Right atrium auricular region (tissue), 2 donors: ENCODE data around the gene CD53. TPM values are rescaled to one million over a fixed set of nuclear protein-coding genes. Genes with fewer than 3 reads are reported as not detected.

Source experiments
- DNase-seq: peaks from one replicate; pipeline ENCODE4 v3.0.0-alpha.2; 2019; ENCODE audit warnings: low spot score
- H3K27ac ChIP-seq, 2 donors: fragments of 200-600 bp; sonication (generic); 1 replicate in 1 of 2; 2 replicates in 1 of 2; pipeline ENCODE4 v1.5.1; 2016 to 2019
- H3K27me3 ChIP-seq, 2 donors: fragments of 200-600 bp; sonication (generic); one replicate each; pipeline versions ENCODE4 v1.5.1 to v1.6.0; 2017 to 2019
- H3K36me3 ChIP-seq: fragments of 200-600 bp; sonication (generic); one replicate; pipeline ENCODE4 v1.5.1; 2016
- H3K4me1 ChIP-seq, 2 donors: fragments of 200-600 bp; sonication (generic); one replicate each; pipeline versions ENCODE4 v1.5.1 to v1.6.0; 2017 to 2019
- H3K4me3 ChIP-seq, 2 donors: fragments of 200-600 bp; sonication (generic); 1 replicate in 1 of 2; 2 replicates in 1 of 2; pipeline ENCODE4 v1.5.1; 2017 to 2019; ENCODE audit warnings: mild to moderate bottlenecking in 1 of 2, moderate library complexity in 1 of 2
- H3K9me3 ChIP-seq, 2 donors: fragments of 200-600 bp; sonication (generic); one replicate each; pipeline ENCODE4 v1.5.1; 2019
- total RNA-seq, 2 donors: library from RNA; depleted of rRNA; stranded (reverse); fragments of >200 nt; gene quantifications; one replicate each; pipeline ENCODE4 v1.1.0, GENCODE V29; 2016
- TF ChIP-seq, protein P1 (sequence below), 2 donors: fragments of 200-600 bp; sonication (generic); IDR thresholded peaks; one replicate each; pipeline ENCODE4 v1.5.1; 2019; ENCODE audit warnings: antibody characterized with exemption in 2 of 2

Gene CD53
- total RNA-seq, 2 donors from 2014 or later: 7.0 to 29.4 TPM

DNA sequence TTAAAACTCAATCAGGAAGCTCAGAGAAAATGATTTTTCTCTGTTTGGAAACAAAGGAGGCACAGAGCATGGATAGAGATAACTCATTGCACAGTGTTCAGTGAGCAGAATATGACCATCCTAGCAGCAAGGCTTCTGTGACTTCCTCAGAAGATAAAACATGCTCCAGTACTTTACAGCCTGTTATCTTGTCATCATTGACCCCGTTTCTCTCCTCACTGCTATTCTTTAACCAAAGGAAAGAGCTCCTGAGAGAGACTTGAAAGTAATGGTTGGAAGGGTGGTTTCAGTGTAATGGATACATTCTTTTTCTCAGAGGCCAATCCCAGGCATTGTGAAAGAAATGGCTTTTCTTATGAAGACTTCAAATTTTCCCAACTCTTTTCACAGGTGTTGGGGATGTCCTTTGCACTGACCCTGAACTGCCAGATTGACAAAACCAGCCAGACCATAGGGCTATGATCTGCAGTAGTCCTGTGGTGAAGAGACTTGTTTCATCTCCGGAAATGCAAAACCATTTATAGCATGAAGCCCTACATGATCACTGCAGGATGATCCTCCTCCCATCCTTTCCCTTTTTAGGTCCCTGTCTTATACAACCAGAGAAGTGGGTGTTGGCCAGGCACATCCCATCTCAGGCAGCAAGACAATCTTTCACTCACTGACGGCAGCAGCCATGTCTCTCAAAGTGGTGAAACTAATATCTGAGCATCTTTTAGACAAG lies 25.9 kb downstream of the CD53 start:
- Histone ChIP-seq H3K4me3 (no peak overlapping the region), H3K27me3 (no peaks in the 10 kb centered on the region), H3K27ac (no peak overlapping the region), H3K4me1 (no peaks in the 10 kb centered on the region), H3K9me3 (no peaks in the 10 kb centered on the region), H3K36me3 (no peaks in the 10 kb centered on the region)
- TF ChIP-seq, protein P1, sequence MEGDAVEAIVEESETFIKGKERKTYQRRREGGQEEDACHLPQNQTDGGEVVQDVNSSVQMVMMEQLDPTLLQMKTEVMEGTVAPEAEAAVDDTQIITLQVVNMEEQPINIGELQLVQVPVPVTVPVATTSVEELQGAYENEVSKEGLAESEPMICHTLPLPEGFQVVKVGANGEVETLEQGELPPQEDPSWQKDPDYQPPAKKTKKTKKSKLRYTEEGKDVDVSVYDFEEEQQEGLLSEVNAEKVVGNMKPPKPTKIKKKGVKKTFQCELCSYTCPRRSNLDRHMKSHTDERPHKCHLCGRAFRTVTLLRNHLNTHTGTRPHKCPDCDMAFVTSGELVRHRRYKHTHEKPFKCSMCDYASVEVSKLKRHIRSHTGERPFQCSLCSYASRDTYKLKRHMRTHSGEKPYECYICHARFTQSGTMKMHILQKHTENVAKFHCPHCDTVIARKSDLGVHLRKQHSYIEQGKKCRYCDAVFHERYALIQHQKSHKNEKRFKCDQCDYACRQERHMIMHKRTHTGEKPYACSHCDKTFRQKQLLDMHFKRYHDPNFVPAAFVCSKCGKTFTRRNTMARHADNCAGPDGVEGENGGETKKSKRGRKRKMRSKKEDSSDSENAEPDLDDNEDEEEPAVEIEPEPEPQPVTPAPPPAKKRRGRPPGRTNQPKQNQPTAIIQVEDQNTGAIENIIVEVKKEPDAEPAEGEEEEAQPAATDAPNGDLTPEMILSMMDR (IDR thresholded peaks at IDR 0.05): no peak
- no peak for DNase-seq

DNA sequence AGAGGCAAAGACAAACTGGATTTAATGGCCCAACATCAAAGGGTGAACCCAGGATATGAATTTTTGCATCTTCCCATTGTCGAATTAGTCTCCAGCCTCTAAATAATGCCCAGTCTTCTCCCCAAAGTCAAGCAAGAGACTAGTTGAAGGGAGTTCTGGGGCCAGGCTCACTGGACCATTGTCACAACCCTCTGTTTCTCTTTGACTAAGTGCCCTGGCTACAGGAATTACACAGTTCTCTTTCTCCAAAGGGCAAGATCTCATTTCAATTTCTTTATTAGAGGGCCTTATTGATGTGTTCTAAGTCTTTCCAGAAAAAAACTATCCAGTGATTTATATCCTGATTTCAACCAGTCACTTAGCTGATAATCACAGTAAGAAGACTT lies 26.5 kb downstream of the CD53 start:
- no peaks in the 10 kb centered on the region for H3K27me3 ChIP-seq
- H3K36me3 ChIP-seq: no peaks in the 10 kb centered on the region
- no peaks in the 10 kb centered on the region for H3K9me3 ChIP-seq
- H3K4me3 ChIP-seq: no peak overlapping the region
- H3K27ac ChIP-seq: no peak overlapping the region
- DNase-seq: no peak
- no peaks in the 10 kb centered on the region for H3K4me1 ChIP-seq
- TF ChIP-seq, protein P1 (IDR thresholded peaks at IDR 0.05): no peak

GRCh38 chr1:110902820-110903463 lies 30.0 kb downstream of the CD53 start:
- TF ChIP-seq, protein P1 (IDR thresholded peaks at IDR 0.05): no peak
- no peaks in the 10 kb centered on the region for H3K9me3 ChIP-seq
- no peaks in the 10 kb centered on the region for H3K4me1 ChIP-seq
- no peak overlapping the region for H3K27ac ChIP-seq
- no peaks in the 10 kb centered on the region for H3K36me3 ChIP-seq
- no peak for DNase-seq
- H3K27me3 ChIP-seq: no peaks in the 10 kb centered on the region
- no peak overlapping the region for H3K4me3 ChIP-seq

DNA sequence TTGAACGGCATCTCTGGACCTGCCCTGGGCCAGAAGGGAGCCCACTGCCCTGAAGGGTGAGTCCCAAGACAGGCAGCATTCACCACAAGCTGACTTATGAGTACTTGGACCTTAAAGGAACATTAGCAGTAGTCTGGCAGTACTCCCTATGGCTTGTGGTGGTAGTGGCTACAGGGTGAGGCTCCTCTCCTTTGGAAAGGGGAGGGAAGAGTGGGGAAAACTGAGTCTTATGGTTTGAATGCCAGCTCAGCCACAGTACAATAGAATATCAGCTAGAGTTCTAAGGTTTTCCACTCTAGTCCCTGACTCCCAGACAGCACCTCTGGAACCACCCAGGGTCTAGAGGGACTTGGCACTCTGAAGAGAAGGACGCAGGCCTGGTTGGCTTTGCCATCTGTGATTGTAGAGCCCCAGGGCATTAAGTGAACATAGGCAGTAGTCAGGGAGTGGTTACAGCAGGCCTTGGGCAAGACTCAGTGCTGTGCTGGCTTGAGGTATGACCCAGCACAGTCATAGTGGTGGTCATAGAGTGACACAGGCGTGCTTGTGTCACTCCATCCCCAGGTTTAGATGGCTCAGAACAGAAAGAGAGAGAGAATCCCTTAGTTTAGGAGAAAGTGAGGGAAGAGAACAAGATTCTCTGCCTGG lies 31.0 kb downstream of the CD53 start:
- Histone ChIP-seq H3K4me3 (no peak overlapping the region), H3K27ac (no peak overlapping the region), H3K27me3 (no peaks in the 10 kb centered on the region), H3K36me3 (no peaks in the 10 kb centered on the region), H3K9me3 (no peaks in the 10 kb centered on the region), H3K4me1 (no peaks in the 10 kb centered on the region)
- TF ChIP-seq, protein P1 (IDR thresholded peaks at IDR 0.05): no peak
- DNase-seq: no peak

GRCh38 chr1:110912784-110913183 lies 39.8 kb downstream of the CD53 start:
- no peak for DNase-seq
- TF ChIP-seq, protein P1 (IDR thresholded peaks at IDR 0.05): no peak

More at GRCh38 chr1:110912784-110913183, 39.8 kb downstream of the CD53 start:
- Histone ChIP-seq H3K4me1 (no peaks in the 10 kb centered on the region), H3K27me3 (no peaks in the 10 kb centered on the region), H3K36me3 (no peaks in the 10 kb centered on the region), H3K9me3 (peaks cover 0 to 19% of the 10 kb centered on the region in 2 donors), H3K27ac (no peak overlapping the region), H3K4me3 (no peak overlapping the region)
